Measurements from ENCODE around the gene SOX30. TPM values are rescaled to one million over a fixed set of nuclear protein-coding genes. Genes with fewer than 3 reads are reported as not detected.
"Not testable (repeated sequence)": the region's sequence is repeated elsewhere in the genome, so short reads cannot be mapped to it uniquely, and the experiment has no call there.

SOX30 gene
- total RNA-seq, 6 experiments from 2014 or later: 0.09 to 0.19 (median 0.12) TPM; not detected in 2

DNA sequence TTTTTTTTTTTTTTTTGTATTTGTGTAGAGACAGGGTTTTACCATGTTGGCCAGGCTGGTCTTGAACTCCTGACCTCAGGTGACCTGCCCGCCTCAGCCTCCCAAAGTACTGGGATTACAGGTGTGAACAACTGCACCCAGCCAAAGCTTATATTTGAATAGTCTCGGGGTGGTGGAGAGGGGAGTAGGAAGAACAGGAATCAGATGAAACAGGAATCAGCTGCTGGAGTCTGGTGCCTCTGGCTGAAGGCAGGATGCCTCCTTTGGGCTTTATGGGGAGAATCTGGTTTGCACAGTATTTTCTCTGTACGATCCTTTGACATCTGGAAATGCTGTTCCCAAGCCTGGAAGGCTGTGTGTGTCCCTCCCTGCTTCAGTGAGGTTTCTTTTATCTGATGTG, 30.0 kb upstream of the SOX30 start:
- Mint-ChIP-seq H3K4me3 (no peak overlapping the region), H3K27me3 (ENCODE audit: insufficient read depth) (no peaks in the 10 kb centered on the region), H3K27ac (no peak overlapping the region), H3K4me1 (ENCODE audit: low read depth) (no peaks in the 10 kb centered on the region), H3K9me3 (no peaks in the 10 kb centered on the region), H3K36me3 (ENCODE audit: low read depth) (no peaks in the 10 kb centered on the region)
- DNase-seq: no peak
- TF ChIP-seq, protein P1, sequence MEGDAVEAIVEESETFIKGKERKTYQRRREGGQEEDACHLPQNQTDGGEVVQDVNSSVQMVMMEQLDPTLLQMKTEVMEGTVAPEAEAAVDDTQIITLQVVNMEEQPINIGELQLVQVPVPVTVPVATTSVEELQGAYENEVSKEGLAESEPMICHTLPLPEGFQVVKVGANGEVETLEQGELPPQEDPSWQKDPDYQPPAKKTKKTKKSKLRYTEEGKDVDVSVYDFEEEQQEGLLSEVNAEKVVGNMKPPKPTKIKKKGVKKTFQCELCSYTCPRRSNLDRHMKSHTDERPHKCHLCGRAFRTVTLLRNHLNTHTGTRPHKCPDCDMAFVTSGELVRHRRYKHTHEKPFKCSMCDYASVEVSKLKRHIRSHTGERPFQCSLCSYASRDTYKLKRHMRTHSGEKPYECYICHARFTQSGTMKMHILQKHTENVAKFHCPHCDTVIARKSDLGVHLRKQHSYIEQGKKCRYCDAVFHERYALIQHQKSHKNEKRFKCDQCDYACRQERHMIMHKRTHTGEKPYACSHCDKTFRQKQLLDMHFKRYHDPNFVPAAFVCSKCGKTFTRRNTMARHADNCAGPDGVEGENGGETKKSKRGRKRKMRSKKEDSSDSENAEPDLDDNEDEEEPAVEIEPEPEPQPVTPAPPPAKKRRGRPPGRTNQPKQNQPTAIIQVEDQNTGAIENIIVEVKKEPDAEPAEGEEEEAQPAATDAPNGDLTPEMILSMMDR (IDR thresholded peaks at IDR 0.05): no peak

DNA sequence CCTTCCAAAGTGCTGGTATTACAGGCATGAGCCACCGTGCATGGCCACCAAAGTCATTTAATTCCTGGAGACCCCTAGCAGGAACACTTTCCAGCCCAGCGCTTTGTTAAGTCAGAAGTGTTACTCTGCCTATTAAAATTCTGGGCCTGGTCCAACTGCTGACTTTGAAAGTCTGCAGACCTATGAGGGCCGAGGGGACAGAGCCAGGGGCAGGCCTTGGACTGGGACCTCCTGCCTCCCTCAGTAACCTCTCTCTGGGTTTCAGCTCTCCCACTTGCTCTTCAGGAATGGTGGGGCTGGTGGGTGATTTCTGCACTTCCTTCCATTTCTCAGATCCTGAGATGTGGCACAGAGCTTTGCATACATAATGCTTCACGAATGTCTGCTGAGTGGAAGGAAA, 28.8 kb upstream of the SOX30 start:
- Mint-ChIP-seq H3K9me3 (no peaks in the 10 kb centered on the region), H3K4me3 (no peak overlapping the region), H3K27me3 (ENCODE audit: insufficient read depth) (no peaks in the 10 kb centered on the region; the same call in 1 of the 2 replicates), H3K36me3 (ENCODE audit: low read depth) (no peaks in the 10 kb centered on the region), H3K27ac (no peak overlapping the region), H3K4me1 (ENCODE audit: low read depth) (no peaks in the 10 kb centered on the region)
- TF ChIP-seq, protein P1 (IDR thresholded peaks at IDR 0.05): no peak
- no peak for DNase-seq

DNA sequence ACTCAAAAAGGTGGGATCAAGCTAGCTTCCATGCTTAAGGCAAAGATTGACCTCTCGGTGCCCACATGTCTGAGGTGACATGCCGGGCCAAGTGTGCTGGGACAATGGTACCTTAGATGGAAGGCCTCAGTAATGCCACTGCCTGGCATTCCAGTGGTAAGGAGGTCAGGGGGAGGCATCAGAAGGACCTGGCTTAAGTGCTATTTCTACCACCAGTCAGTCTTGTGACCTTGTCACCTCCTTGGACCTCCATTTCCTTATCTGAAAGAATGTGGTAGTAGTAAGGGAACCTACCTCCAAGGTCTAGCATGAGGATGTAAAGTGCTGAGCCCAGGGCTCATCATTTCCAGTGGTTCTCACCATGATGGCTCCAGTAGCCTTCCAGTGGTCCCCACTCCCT, 28.0 kb upstream of the SOX30 start:
- no peaks in the 10 kb centered on the region for H3K9me3 Mint-ChIP-seq
- no peaks in the 10 kb centered on the region for H3K36me3 Mint-ChIP-seq (ENCODE audit: low read depth)
- TF ChIP-seq, protein P1 (IDR thresholded peaks at IDR 0.05): no peak
- no peak overlapping the region for H3K4me3 Mint-ChIP-seq
- no peaks in the 10 kb centered on the region for H3K4me1 Mint-ChIP-seq (ENCODE audit: low read depth)
- DNase-seq: no peak
- H3K27me3 Mint-ChIP-seq (ENCODE audit: insufficient read depth): no peaks in the 10 kb centered on the region; the same call in 1 of the 2 replicates
- H3K27ac Mint-ChIP-seq: no peak overlapping the region

DNA sequence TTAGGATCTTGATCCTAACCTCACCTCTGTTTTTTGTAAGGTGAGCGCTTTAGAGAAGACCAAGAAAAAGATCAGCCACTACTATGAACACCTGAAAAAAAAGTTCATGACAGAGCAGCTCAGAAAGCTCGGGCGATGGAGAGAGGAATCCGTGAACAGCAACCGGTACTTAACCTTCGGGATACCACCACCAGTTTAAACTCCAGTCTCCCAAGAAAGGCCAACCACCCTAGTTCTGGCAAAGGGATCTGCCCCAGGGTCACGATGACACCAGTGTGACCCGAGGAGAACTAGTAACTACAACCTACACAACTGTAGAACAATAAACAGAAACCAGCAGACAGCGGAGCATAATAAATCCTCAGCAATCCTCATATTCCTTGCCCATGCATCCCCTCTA, 27.6 kb upstream of the SOX30 start:
- Mint-ChIP-seq H3K27me3 (ENCODE audit: insufficient read depth) (no peaks in the 10 kb centered on the region; the same call in 1 of the 2 replicates), H3K4me1 (ENCODE audit: low read depth) (no peaks in the 10 kb centered on the region), H3K9me3 (no peaks in the 10 kb centered on the region), H3K36me3 (ENCODE audit: low read depth) (no peaks in the 10 kb centered on the region), H3K27ac (no peak overlapping the region), H3K4me3 (no peak overlapping the region)
- TF ChIP-seq, protein P1 (IDR thresholded peaks at IDR 0.05): no peak
- DNase-seq: no peak

DNA sequence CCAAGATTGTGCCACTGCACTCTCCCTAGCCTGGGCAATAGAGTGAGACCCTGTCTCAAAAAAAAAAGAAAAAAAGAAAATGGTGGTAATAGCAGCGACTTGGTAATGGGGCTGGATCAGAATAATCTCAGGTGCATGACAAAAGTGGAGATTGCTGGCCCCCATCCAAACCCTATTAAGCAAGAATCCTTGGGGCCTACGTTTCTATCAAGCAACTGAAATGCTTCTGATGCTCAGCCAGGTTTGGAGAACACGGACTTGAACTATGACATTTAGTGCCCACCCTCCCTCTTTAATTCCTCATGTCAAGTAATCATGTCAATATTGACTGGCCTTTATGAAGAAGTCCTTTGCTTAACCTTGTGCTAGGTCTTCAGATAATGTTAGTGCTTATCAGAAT, 25.7 kb upstream of the SOX30 start:
- Mint-ChIP-seq H3K9me3 (no peaks in the 10 kb centered on the region), H3K36me3 (ENCODE audit: low read depth) (no peaks in the 10 kb centered on the region), H3K4me3 (no peak overlapping the region), H3K4me1 (ENCODE audit: low read depth) (no peaks in the 10 kb centered on the region), H3K27me3 (ENCODE audit: insufficient read depth) (no peaks in the 10 kb centered on the region; the same call in 1 of the 2 replicates), H3K27ac (no peak overlapping the region)
- DNase-seq: no peak
- TF ChIP-seq, protein P1 (IDR thresholded peaks at IDR 0.05): no peak

DNA sequence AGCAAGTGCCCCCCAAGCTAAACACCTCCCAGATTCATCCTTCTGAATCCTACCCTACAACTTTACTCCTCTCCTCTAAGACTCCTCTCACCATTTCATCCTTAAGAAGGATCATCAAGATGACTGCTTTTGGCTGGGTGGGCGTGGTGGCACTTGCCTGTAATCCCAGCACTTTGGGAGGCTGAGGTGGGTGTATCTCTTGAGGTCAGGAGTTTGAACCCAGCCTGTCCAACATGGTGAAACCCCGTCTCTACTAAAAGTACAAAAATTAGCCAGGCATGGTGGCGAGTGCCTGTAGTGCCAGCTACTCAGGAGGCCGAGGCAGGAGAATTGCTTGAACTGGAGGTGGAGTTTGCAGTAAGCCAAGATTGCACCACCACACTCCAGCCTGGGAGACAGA, 22.1 kb upstream of the SOX30 start:
- H3K4me1 Mint-ChIP-seq (ENCODE audit: low read depth): peaks cover 27% of the 10 kb centered on the region
- not testable (repeated sequence) for H3K9me3 Mint-ChIP-seq; H3K36me3 Mint-ChIP-seq (ENCODE audit: low read depth); H3K4me3 Mint-ChIP-seq; H3K27me3 Mint-ChIP-seq (ENCODE audit: insufficient read depth); H3K27ac Mint-ChIP-seq; DNase-seq
